ENCODE data around the gene NCBP3. TPM values are rescaled to one million over a fixed set of nuclear protein-coding genes. Genes with fewer than 3 reads are reported as not detected.
"Not testable (repeated sequence)": the region's sequence is repeated elsewhere in the genome, so short reads cannot be mapped to it uniquely, and the experiment has no call there.

Gene NCBP3
- total RNA-seq, 1 donor from 2014 or later, result 34.9 TPM

DNA sequence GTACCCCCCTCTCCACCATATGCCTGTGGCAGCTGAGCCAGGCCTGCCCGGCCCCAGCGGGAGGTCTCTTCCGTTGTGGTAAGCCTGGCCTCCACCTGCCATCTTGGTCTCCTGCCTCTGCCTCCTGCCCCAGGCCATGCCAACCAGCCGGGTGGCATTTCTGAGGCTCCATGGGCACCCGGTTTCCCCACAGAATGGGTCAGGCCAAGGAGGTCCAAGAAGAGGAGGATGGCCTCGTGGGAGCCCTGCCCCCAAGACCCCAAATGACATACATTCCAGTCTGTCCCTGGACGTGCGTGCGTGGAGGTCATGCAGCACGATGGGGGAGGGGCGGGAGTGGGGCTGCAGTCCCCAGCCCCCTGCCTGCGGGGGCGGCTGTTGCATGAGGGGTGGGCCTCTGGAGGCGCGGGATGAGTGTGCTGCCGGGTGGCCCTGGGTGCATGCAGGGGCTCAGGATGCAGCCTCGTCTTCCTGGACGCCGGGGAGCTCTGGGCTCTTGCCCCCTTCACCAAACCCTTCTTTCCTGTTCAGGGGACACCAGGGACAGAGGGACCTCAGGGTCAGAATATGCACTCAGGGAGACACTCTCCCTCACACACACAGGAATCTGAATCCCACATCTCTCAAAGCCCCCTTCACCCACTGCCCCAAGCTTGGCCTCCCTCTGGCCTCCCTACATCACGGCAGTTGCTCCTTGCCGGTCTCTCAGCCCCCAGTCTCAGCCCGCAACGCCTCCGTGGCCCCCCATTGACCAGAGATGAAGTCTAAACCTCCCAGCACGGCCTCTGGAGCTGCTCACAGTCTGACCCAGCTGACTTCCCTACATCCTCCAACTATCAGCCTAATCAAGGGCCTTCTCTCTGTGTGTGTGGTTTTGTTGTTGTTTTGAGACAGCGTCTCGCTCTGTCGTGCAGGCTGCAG lies 16.0 kb upstream of the NCBP3 start:
- TF ChIP-seq, protein P1, sequence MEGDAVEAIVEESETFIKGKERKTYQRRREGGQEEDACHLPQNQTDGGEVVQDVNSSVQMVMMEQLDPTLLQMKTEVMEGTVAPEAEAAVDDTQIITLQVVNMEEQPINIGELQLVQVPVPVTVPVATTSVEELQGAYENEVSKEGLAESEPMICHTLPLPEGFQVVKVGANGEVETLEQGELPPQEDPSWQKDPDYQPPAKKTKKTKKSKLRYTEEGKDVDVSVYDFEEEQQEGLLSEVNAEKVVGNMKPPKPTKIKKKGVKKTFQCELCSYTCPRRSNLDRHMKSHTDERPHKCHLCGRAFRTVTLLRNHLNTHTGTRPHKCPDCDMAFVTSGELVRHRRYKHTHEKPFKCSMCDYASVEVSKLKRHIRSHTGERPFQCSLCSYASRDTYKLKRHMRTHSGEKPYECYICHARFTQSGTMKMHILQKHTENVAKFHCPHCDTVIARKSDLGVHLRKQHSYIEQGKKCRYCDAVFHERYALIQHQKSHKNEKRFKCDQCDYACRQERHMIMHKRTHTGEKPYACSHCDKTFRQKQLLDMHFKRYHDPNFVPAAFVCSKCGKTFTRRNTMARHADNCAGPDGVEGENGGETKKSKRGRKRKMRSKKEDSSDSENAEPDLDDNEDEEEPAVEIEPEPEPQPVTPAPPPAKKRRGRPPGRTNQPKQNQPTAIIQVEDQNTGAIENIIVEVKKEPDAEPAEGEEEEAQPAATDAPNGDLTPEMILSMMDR (IDR thresholded peaks at IDR 0.05), result no peak
- no peaks in the 10 kb centered on the region for H3K9me3 ChIP-seq
- DNase-seq, result no peak
- no peak for ATAC-seq
- H3K27me3 ChIP-seq, result no peaks in the 10 kb centered on the region
- no peak overlapping the region for H3K4me3 ChIP-seq
- H3K4me1 ChIP-seq, result peaks cover 7% of the 10 kb centered on the region
- H3K27ac ChIP-seq, result no peak overlapping the region
- H3K36me3 ChIP-seq, result peaks cover 12% of the 10 kb centered on the region
- intact Hi-C loops (cut with DNase I), result no loop called here

DNA sequence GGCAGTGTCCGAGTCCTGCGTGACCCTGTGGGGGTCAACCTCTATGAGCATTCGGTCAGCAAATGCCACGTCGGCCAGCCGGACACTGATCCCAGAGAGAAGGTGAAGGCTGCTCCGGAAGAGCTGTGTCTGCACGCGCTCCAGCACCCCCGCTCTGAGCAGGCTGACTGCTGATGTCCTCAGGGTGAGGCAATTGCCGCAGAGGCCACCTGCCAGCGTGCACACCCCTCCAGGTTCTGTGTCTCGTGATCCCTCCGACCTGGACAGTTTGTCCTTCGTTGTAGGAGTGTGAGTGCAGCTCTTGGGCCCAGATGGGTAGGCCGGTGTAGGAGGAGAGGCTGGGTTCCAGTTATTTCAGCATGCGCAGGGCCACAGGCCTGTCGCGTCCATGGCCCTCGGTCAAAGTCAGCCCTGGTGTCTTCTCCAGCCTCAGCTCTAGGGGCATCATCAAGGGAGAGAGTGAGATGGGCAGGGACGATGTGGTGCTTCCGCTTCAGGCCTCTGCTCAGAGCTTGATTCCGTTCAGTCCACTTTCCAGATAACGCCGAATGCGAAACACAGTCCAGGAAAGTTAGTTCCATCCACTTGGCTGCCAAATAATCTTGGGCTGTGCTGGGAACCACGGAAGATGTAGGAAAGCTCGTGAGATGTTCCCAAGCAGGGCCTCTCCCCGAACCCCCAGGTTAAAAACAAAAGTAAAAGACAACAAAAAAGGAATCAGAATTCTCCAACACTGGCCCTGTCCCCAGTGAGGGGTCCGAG lies 15.1 kb upstream of the NCBP3 start:
- ATAC-seq (no peak), DNase-seq (no peak)
- Histone ChIP-seq H3K4me3 (no peak overlapping the region), H3K9me3 (no peaks in the 10 kb centered on the region), H3K4me1 (peaks cover 7% of the 10 kb centered on the region), H3K27ac (no peak overlapping the region), H3K36me3 (peaks cover 12% of the 10 kb centered on the region), H3K27me3 (no peaks in the 10 kb centered on the region)
- intact Hi-C loops (cut with DNase I), result no loop called here
- TF ChIP-seq, protein P1 (IDR thresholded peaks at IDR 0.05), result no peak

DNA sequence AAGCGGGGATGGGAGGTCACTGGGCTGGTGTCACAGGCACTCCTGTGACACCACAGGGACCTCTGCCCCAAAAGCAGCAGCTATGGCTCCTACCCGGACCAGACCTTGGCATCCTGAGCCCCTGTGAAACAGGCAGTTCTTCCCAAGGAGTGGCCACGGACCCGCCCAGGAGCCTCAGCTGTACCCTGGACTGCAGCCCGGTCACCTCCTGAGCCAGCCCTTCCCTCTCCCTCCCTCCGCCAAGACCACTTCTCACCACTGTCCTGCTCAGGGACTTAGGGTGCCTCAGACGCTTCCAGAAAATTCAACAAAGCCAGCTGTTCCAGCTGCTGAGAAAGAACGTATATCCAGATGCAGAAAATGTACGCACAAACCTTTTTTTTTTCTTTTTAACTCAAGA lies 13.9 kb upstream of the NCBP3 start:
- Histone ChIP-seq H3K4me3 (no peak overlapping the region), H3K9me3 (no peaks in the 10 kb centered on the region), H3K27me3 (no peaks in the 10 kb centered on the region), H3K27ac (no peak overlapping the region), H3K4me1 (peaks cover under 1% of the 10 kb centered on the region), H3K36me3 (peaks cover 12% of the 10 kb centered on the region)
- intact Hi-C loops (cut with DNase I), result no loop called here
- DNase-seq (no peak), ATAC-seq (no peak)
- TF ChIP-seq, protein P1 (IDR thresholded peaks at IDR 0.05), result no peak

DNA sequence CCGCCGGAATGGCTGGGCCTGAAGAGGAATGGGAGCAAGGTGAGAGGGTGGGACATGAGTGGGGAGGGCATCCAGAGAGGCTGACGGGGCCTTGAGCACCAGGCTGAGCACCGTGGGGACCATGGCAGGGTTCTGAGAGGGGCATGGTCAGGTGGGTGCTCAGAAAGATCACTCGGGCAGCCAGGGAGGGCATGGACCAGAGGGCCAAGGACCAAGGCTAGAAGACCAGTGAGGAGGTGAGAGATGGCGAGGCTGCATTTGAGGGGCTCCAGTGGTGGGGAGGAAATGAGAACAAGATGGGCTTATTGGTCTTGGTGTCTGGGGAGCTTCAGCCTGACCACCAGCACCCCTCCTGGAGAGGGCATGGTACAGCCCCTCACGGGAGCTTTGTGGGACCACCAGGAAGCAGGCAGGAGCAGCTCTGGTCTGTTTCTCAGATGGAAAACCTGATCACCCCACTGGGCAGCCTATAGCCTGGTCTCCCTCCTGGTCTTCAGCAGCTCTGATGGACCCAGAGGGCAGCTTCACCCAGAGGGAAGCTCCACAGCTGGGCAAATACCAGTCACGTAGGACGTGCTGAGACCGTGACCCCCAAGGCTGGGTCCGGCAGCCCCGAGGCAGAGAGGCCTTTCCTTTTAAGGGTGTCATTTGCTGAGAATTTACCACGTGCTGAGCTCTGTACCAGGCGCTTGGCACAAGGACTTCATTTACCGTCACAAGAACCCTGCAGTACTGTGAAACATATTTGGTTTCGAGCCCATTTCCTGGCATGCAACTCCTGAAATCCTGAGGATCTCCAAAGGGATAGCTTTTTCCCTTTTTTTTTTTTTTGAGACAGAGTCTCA lies 11.4 kb upstream of the NCBP3 start:
- ATAC-seq, result peak; percentile 15
- Histone ChIP-seq H3K4me3 (no peak overlapping the region), H3K27ac (no peak overlapping the region), H3K36me3 (peaks cover 12% of the 10 kb centered on the region), H3K4me1 (no peaks in the 10 kb centered on the region), H3K9me3 (no peaks in the 10 kb centered on the region), H3K27me3 (no peaks in the 10 kb centered on the region)
- no peak for DNase-seq
- intact Hi-C loops (cut with DNase I), result no loop called here
- TF ChIP-seq, protein P1 (IDR thresholded peaks at IDR 0.05), result no peak

DNA sequence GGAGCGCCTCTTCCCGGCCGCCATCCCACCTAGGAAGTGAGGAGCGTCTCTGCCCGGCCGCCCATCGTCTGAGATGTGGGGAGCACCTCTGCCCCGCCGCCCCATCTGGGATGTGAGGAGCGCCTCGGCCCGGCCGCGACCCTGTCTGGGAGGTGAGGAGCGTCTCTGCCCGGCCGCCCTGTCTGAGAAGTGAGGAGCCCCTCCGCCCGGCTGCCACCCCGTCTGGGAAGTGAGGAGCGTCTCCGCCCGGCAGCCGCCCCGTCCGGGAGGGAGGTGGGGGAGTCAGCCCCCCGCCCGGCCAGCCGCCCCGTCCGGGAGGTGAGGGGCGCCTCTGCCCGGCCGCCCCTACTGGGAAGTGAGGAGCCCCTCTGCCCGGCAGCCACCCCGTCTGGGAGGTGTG lies 8.2 kb upstream of the NCBP3 start:
- DNase-seq; H3K27me3 ChIP-seq; H3K9me3 ChIP-seq; H3K27ac ChIP-seq; H3K4me1 ChIP-seq; H3K4me3 ChIP-seq; H3K36me3 ChIP-seq; intact Hi-C loops (cut with DNase I); ATAC-seq: not testable (repeated sequence)

Measured in upper lobe of right lung (tissue), 1 donor.